ENCODE data around the gene ETFA.

The ETFA gene

GRCh38 chr15:76340198-76340802 is 29.0 kb upstream of the ETFA start:
- peak; percentile 22 for DNase-seq

GRCh38 chr15:76339305-76340197 is 28.3 kb upstream of the ETFA start:
- DNase-seq: no peak

GRCh38 chr15:76338486-76339304 is 27.4 kb upstream of the ETFA start:
- no peak for DNase-seq

- no peak for DNase-seq
Measured at GRCh38 chr15:76337696-76338485, 26.6 kb upstream of the ETFA start.

- DNase-seq: peak; percentile 20
Measured at GRCh38 chr15:76337059-76337695, 25.9 kb upstream of the ETFA start.

- DNase-seq: no peak
Measured at GRCh38 chr15:76336254-76337058, 25.2 kb upstream of the ETFA start, which contains the start of gene ISL2. Gene ISL2, plus strand, starts transcription at chr15:76336773. Its CDS starts 111 bp downstream, at chr15:76336884.

- DNase-seq: no peak
Measured at GRCh38 chr15:76335307-76336253, 24.3 kb upstream of the ETFA start.

- DNase-seq: no peak
Measured at GRCh38 chr15:76334438-76335306, 23.4 kb upstream of the ETFA start.

GRCh38 chr15:76333720-76334437 is 22.6 kb upstream of the ETFA start:
- no peak for DNase-seq

- no peak for DNase-seq
Measured at GRCh38 chr15:76333309-76333708, 22.0 kb upstream of the ETFA start.

- DNase-seq: no peak
Measured at GRCh38 chr15:76332796-76333195, 21.5 kb upstream of the ETFA start.

- DNase-seq: no peak
Measured at GRCh38 chr15:76330080-76330680, 18.9 kb upstream of the ETFA start.

- DNase-seq: no peak
Measured at GRCh38 chr15:76328958-76329357, 17.7 kb upstream of the ETFA start.

GRCh38 chr15:76328106-76328696 is 16.9 kb upstream of the ETFA start:
- DNase-seq: no peak

- no peak for DNase-seq
Measured at GRCh38 chr15:76327191-76328105, 16.2 kb upstream of the ETFA start.

GRCh38 chr15:76325704-76326103 is 14.4 kb upstream of the ETFA start:
- DNase-seq: no peak
